Loucy (cell line): ENCODE data around the gene ANAPC2.

Experiments
- CTCF ChIP-seq: fragments of 200-600 bp; sonication (generic); conservative IDR thresholded peaks from 2 replicates; pipeline ENCODE4 v1.5.1; 2014; ENCODE audit warnings: mild to moderate bottlenecking, antibody characterized with exemption, low read length
- EZH2phosphoT487 ChIP-seq: fragments of 200-600 bp; IDR thresholded peaks from 2 replicates; pipeline ENCODE4 v1.6.1; 2018; ENCODE audit warnings: antibody characterized with exemption, mild to moderate bottlenecking, moderate library complexity, borderline replicate concordance

- TF ChIP-seq EZH2phosphoT487, result no peak
- no peak for TF ChIP-seq CTCF
These were observed 34.1 kb upstream of the ANAPC2 start, which contains the start of gene RNF208 for GRCh38 chr9:137222190-137223077.
